SW480 (cell line): ENCODE results near the gene FMN1.
"Not testable (repeated sequence)": the region's sequence is repeated elsewhere in the genome, so short reads cannot be mapped to it uniquely, and the experiment has no call there.

ENCODE experiments used
- DNase-seq: peaks from one replicate; pipeline ENCODE4 v3.0.0-alpha.2; 2016; ENCODE audit warnings: low spot score

FMN1 gene

DNA sequence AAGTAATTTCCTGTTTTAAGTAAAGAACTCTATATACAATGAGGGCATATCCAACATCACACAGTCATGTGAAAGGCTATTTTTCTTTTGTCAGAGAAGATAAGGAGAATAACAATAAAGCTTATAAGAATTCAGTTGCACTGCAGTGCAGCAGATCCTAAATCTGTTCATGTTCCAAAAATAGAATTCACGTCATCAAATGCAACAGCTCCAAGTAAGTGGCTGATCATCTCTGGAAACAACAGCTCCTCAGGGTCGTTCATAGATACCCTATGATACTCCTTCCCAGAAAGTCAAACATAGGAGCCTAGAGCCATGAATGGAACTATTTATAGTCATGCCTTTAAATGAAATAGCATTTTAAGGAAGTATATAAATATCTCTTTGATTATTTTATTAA lies 100.2 kb downstream of the FMN1 start:
- DNase-seq, result no peak

DNA sequence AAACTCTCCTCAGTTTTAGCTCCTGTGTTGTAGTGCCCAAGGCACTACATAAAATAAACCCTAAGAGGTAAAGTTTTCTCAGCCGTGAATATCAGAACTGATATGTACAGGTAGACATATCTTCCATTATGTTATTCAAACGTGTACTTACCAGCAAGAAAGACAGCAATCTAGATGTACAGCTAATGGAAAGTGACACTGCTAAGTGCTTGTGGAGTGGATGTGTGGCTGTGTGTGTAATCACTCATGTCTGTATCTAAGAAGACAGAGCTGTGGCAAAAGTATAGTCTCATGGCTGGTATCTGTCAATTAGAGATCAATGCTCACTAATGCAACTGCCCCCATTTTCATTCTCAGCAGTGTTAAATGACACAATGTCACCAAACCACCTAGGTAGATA lies 101.3 kb downstream of the FMN1 start:
- no peak for DNase-seq

DNA sequence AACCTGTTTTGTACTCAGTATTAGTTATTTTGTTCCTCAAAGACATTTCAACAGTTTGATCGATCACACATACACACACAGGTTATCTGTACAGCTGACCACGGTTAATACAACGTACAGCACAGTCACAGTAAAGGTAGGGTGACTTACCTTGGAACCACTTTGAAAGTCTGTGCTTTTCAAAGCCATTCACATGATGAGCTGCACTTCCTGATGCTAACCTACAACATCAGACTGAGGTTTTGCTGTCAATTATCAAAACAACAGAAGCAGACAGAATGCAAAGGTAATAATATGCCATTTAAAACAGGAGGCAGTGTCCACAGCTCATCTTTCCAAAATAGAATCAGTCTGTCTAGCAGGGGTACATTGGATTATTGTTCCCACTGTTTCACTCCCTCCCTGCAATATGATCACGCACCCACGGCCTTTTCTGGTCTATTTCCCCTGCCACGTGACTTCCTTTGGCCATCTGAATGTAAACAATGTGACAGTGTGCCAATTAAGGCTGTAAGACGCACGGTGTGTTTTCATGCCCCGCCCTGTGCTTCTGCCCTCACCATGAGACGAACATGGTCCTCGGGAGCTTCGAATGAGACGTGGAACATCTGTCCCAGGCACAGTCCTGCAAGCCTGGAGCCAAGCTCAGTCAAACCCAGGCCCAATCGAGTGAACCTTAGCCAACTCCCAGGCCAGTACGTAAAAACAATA lies 102.4 kb downstream of the FMN1 start:
- DNase-seq, result peak; percentile 39

DNA sequence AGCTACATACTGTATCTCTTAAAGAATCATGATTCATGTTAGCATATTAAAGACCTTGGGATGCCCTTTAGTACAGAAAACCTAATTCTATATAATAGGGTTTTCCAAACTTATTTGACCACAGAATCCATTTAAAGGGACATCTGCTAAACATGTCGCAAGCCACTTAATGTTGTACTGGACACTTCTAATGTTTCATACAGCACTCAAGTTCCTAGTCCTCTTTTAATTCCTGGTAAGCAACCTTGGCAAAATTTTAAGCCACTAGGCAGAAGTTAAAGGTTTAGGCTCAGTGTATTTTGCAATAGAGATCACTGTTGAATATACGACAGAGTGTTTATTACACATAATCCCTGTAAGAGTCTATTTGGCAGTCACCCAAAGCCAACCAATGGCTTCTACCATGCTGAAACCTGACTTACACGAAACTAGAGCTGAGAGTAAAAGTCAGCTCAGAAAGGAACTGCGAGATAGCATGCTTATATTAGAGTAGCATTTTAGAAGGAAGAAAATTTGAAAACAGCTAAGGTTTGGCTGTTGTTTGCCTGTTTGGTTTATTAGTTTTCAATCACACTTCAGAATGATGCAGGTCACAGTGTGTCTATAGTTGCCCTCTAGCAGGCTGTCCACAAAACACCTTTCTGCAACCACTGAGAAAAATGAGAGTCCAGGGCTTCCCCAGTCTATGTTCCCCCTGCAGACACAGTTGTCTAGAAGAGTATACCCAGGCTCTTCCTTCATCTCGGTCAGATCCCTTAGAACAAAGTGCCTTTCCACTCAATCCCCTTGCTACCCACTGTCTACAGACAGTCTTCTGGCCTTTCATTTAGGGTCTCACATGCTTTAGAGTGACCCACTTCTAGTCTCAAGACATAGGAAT lies 104.4 kb downstream of the FMN1 start:
- no peak for DNase-seq

DNA sequence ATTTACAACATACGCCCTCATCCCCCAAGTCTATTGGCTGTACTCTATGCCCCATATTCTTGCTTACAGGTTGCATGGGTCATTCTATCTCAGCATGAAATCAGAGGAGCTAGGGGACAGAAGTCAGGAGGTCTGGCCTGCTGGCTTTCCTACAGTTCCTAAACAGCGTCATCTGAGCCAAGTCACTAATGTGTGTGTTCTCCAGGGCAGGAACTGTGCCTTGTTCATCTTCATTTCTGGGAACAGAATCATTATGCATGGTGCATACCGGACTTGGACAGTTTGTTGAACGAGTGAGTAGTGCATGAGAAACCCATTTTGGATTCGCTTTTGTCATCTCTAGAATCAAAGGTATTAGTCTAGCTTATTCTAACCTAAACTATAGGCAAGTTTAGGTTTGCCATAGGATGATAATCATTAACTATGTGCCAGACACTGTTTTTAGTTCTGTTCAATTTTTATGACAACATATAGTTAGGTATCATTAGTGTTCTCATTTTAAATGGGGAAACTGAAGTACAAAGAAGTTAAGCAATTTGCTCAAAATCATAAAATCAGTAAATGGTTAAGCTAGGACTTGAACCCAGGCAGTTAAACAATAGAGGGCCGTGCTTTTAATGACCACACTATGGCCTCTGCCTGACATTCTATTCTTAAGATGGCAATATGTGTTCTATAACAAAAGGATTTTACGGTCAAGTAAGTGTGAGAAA lies 105.2 kb downstream of the FMN1 start:
- no peak for DNase-seq

DNA sequence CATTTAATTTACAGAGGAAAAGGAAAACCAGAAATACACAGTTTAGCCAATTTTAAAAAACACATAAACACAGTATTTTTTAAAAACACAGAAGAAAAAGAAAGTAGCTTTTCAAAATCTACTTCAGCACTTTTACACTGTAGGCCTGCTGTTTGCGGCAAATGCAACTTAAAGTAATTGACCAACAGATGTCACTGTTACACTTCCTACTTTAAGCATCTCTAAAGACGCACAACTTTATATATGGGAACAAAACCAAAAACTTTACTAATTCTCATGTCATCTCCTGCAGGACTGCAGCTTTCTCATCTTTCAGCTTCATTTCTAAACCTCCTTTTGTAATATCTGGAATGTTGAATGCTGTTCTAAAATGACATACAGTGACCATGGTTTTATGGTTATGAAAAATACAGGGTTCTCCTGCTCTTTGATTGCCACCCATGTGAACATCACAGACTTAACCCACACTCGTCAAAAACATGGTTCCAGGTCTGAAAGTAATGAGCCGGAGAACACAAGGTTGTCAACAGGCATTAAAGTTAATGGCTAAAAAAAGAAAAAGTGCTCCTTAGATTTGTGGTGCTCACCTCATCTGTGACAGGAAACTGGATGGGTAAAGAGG lies 107.9 kb downstream of the FMN1 start:
- DNase-seq, result peak; percentile 44

DNA sequence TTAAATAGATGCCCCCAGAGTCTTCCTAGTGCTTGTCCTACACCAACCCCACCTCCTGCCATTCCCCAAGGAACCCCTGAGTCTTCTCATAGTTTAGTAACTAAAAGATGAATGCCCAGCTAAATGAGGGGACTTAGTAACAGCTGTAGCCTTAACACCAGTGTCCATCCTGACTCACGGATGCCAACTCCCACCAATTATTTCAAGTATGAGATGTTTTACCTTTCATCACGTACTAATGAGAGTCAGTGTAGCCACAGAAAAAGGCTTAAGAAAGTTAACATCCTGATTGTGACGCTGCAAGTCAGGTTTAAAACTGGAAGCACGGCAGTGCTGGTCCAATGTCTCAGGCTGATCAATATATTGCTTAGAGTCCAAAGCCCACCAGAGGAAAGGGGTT lies 109.9 kb downstream of the FMN1 start:
- DNase-seq, result no peak

DNA sequence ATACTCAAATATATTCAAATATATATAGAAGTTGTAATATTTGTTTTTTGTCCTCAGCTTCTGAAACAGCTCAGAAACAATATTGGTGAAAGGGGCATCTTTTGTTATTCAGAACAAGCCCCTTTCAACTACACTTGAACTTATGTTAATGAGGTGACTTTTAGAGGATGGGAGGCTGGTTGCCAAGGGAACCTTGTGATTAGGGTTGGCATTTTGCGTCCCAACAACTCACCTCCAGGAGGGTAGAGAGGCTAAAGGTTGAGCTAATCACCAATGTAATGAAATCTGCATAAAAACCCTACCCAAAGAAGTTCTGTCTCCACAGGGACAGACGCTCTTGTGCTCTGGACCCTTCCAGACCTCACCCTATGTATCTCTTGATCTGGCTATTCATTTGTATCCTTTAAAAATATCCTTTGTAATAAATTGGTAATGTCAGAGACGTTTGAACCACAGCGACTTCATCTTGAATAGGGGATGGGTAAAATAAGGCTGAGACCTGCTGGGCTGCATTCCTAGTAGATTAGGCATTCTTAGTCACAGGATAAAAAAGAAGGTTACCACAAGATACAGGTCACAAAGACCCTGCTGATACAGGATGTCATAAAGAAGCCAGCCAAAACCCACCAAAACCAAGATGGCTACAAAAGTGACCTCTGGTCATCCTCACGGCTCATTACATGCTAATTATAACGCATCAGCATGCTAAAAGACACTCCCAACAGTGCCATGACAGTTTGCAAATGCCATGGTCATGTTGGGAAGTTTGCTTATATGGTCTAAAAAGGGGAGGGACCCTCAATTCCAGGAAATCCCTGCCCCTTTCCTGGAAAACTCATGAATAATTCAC lies 111.1 kb downstream of the FMN1 start:
- DNase-seq, result no peak

DNA sequence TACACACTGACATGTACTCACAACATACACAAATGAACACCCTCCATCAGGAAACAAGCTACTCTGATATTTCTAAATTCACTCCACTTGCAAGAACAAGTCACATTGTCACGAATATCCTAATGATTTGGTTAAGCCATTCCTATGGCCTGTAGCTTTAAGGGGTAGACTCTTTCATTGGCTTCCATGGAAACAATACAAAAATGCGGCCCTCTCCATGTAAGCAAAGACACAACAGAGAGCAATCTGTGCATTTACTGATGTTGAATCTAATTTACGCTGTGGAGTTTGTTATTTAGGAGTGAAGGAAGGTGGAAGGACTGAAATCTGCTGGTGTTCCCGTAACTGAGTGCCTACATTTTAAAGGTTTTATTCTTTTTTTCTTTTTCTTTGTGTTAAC lies 114.5 kb downstream of the FMN1 start:
- DNase-seq, result no peak

DNA sequence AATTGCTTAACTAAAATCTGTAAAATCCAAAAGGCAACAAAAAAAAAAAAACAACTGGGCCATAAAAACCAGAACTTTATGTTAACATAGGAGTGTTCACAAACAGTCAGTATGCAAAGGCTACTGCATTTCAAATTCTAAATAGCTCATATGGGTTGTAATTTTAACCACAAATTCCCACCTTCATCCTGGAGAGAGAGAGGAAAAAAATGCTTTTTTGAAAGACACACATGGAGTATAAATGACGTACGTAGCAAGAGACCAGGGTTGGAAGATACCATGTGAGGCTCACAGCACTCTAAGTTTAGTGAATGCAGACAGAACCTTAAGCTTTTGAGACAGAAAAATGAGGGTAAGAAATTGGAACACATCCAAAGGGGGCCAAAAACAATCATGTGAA lies 115.9 kb downstream of the FMN1 start:
- no peak for DNase-seq

DNA sequence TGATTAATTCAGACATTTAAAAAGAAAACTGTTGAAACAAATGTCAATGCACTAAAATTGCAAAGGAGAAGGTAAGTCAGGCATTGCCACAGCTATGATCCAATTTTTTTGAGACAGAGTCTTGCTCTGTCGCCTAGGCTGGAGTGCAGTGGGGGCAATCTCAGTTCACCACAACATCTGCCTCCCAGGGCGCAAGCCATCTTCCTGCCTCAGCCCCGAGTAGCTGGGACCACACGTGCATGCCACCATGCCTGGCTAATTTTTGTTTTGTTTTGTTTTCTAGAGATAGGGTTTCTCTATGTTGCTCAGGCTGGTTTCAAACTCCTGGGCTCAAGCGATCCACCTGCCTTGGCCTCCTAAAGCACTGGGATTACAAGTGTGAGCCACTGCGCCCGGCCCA lies 117.6 kb downstream of the FMN1 start:
- DNase-seq, result no peak

DNA sequence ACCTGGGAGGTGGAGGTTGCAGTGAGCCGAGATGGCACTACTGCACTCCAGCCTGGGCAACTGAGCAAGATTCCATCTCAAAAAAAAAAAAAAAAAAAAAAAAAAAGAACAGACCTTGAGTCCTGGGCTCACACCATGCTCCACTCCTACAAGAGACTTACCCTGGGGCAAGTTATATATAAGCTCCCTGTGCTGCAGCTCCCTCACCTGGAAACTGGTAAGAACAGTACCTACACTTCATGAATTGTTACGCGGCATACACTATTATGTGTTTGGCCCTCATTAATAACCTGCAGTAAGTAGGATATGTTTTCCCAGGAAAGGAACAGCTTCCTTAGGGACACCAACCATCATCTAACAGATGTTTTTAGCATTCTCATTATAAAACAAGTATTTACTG lies 119.6 kb downstream of the FMN1 start:
- no peak for DNase-seq

DNA sequence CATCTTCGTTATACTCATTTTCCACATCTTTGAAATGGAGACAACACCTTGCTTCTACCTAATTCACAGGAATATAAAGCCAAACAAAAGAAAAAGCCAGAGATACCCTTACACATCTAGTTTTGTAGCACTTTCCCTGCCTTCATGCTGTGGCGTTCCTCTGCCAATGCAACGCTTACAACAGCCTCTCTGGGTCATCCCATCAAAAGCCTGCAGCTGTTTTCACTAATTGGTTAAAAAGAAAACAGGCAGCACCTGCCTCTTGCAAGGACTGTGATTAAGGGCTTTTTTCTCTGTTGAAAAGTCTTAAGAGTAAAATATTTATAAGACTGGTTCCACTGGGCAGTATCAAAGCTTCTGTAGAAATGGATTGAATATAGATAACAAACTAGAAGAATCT lies 120.3 kb downstream of the FMN1 start:
- no peak for DNase-seq

DNA sequence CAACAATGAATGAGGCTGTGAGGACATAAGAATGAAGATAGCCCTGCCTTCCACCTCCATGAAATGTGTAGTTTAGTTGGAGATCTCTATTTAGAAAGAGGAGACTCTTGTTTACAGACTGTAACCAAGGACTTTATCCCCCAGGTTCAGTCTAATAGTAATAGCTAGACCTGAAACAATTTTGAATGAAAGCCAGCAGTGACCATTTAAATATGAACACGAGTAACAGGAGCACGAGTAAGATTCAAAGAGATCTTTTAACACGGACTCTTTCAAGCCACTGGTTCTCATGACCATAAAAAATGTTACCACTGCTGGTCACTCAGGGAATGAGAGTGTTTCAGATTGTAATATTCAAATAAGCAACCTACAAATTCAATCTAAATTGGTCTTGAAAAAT lies 123.1 kb downstream of the FMN1 start:
- no peak for DNase-seq

DNA sequence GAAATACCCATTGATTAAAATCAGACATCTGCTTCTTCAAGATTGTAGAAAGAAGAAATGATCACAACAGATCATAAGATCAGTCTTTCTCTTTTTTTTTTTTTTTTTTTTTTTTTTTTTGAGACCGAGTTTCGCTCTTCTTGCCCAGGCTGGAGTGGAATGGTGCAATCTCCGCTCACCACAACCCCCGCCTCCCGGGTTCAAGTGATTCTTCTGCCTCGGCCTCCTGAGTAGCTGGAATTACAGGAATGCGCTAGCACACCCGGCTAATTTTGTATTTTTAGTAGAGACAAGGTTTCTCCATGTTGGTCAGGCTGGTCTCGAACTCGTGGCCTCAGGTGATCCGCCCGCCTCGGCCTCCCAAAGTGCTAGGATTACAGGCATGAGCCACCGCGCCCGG lies 124.6 kb downstream of the FMN1 start:
- DNase-seq, result not testable (repeated sequence)

DNA sequence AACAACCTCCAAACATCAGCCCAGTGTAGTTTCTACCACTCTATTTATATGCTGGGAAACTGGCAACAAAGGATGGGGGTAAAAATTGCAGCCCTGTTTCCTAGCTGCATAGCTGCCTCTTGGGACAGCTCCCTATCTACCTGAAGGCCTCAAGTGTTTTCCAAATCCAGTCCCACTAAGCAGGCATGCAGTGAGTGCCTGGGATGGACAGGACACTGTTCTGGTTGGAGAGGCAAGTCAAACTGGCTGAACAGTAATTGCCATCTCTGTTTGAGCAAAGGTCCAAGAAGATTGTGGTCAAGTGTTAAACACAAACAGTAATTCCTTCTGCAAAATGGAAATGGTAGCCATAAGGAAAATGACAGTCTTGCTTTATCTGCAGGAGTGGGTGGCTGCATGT lies 125.4 kb downstream of the FMN1 start:
- no peak for DNase-seq

DNA sequence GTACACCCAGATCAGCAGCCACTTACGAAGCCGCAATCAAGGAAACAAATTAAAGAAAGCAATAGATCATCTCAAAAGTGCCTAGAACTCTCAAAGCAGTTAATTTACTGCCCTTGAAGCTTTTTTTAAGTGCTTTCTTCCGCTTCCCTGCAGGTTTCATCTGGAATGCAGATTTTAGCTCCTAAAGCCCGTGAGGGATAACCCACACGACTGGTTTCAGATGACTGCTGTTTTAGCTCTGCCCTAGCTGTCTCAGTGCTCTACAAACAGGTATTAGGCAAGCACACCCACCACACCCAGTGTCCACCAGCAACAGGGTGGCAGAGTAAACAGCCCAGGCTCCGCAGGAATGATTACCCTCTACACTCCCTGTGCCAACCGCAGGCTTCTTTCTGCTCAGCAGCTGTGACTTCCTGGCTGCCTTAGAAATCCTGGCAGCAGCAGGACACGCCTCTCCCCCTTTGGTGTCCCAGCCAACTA lies 126.0 kb downstream of the FMN1 start:
- DNase-seq, result peak; percentile 94

DNA sequence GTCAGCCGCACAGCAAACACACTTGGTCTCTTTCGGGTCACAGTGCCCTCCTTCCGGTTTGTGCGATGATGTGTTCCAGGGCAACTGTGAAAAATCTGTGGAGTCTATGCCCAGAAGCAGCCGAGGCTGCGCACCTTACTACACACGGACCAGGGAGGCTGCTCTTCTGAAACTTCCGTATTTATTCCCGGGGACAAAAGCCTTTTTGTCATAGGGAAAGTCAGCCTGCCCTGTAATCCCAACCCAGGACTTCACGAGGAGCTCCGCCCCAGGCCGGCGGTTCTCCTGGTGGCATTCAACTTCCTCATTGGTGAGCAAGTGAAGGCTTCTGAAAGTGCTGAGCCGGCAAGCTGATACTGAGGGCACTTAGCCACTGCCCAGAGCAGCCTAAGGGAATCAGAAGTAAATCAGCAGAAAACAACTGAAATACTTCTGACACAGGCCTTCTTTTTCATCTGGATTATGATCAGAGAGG lies 126.5 kb downstream of the FMN1 start:
- peak; percentile 82 for DNase-seq

DNA sequence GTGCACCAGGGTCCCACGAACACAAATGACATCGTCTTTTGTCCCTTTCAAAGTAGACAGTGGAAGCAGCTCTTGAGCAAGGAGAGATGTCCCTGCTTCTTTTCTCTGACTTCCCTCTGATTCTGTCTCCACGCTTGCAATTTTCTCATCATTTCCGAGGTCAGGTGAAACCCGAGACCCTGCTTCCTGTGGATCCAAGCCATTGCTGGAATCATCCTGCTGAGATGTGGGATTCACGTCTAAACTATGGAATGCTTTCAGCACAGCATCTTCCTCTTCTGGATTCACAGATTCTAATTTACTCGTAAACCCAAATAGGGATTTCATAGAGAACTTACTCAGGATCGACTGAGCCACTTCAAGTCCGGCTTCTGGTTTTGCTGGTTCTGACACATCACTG lies 127.1 kb downstream of the FMN1 start:
- DNase-seq, result no peak

DNA sequence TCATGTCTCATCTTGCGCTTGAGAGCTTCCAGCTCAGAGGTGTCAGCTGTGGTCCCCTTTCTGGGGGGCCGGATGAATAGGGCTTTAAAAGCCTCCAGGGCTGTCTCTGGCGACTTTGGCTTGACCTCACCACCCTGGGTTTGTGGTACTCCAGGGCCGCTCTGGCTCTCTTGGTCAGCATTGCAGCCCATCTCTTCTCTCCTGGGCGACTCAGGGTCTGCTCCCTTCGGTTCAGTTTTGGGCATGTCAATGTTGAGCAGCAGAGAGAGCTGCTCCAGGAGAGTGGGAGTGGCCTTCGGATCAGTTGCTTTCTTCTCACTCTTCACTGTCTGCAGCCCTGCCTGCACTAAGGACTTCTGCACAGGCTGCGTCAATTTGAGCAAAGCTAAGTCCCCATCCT lies 127.9 kb downstream of the FMN1 start:
- DNase-seq, result no peak

DNA sequence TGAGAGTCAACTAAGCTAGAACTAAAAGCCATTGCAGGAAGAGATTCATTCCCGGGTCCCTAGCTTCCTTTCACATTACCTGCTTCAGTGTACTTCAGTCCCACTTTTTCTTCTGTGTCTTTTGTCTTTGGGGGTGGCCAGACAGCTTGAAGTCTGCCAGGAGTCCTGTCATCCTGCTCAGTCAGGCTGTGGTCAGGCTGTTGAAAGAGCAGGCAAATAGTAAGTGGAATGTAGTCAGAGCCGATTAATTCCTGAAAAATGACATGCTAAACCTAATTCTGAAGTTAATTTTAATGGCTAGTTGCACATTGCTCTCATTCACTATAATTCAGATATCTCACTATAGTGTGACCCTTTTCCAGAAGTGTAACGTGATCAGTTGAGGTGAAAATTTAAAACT lies 129.6 kb downstream of the FMN1 start:
- DNase-seq, result no peak
